Esophagus squamous epithelium (tissue), 4 donors: ENCODE data around the gene MYO6.

Experiments used
- CTCF ChIP-seq, 6 experiments: fragments of 450-650 bp in 4 of 6; fragments of 200-600 bp in 2 of 6; sonication (generic) in 2 of 6; IDR thresholded peaks; one replicate each; pipeline ENCODE4 v1.5.1; 2016 to 2019; ENCODE audit warnings: antibody characterized with exemption in 6 of 6, mild to moderate bottlenecking in 4 of 6, moderate library complexity in 4 of 6
- POLR2A ChIP-seq, 4 donors: fragments of 450-650 bp; IDR thresholded peaks; one replicate each; pipeline ENCODE4 v1.6.1; 2017; ENCODE audit warnings: antibody characterized with exemption in 4 of 4, mild to moderate bottlenecking in 4 of 4, moderate library complexity in 3 of 4

GRCh38 chr6:75933387-75933975, 184.4 kb downstream of the MYO6 start:
- TF ChIP-seq CTCF (IDR thresholded peaks at IDR 0.05) (no peak), POLR2A (IDR thresholded peaks at IDR 0.05) (no peak)
